Stomach smooth muscle (tissue), 2 donors: ENCODE measurements around the gene CERS6.

ENCODE experiments used
- H3K27ac ChIP-seq: one replicate; pipeline ENCODE4 v1.7.0; 2013; ENCODE audit warnings: mild to moderate bottlenecking, low read length, inconsistent platforms
- H3K27me3 ChIP-seq, 2 donors: one replicate each; pipeline ENCODE4 v1.7.0; 2013; ENCODE audit warnings: low read length in 2 of 2; ENCODE audit not compliant: insufficient read depth in 2 of 2, control insufficient read depth in 1 of 2
- H3K36me3 ChIP-seq, 2 donors: one replicate each; pipeline ENCODE4 v1.7.0; 2013; ENCODE audit warnings: low read length in 2 of 2; ENCODE audit not compliant: control insufficient read depth in 2 of 2, insufficient read depth in 2 of 2
- H3K4me1 ChIP-seq: one replicate; pipeline ENCODE4 v1.7.0; 2013; ENCODE audit warnings: low read length; ENCODE audit not compliant: control insufficient read depth, insufficient read depth
- H3K4me3 ChIP-seq, 2 donors: one replicate each; pipeline ENCODE4 v1.7.0; 2013; ENCODE audit warnings: low read length in 2 of 2
- H3K9ac ChIP-seq, 2 donors: one replicate each; pipeline ENCODE4 v1.7.0; 2013; ENCODE audit warnings: low read length in 2 of 2, mild to moderate bottlenecking in 1 of 2
- H3K9me3 ChIP-seq, 2 donors: one replicate each; pipeline ENCODE4 v1.7.0; 2013; ENCODE audit warnings: low read length in 2 of 2; ENCODE audit not compliant: control insufficient read depth in 2 of 2
- donor health status: healthy.
- donor health status: Pancreatic carcinoma.

The CERS6 gene

GRCh38 chr2:168716839-168717238, 260.8 kb downstream of the CERS6 start:
- Histone ChIP-seq H3K4me1 (no peaks in the 10 kb centered on the region), H3K4me3 (no peak overlapping the region), H3K27ac (no peak overlapping the region), H3K27me3 (no peaks in the 10 kb centered on the region), H3K36me3 (peaks cover 0 to 5% of the 10 kb centered on the region in 2 donors), H3K9ac (no peak overlapping the region), H3K9me3 (no peaks in the 10 kb centered on the region)

GRCh38 chr2:168717790-168718502, 261.9 kb downstream of the CERS6 start:
- H3K9ac ChIP-seq = no peak overlapping the region
- peaks cover 3 to 10% of the 10 kb centered on the region in 2 donors for H3K36me3 ChIP-seq
- no peaks in the 10 kb centered on the region for H3K9me3 ChIP-seq
- H3K4me1 ChIP-seq = no peaks in the 10 kb centered on the region
- no peak overlapping the region for H3K4me3 ChIP-seq
- no peaks in the 10 kb centered on the region for H3K27me3 ChIP-seq
- no peak overlapping the region for H3K27ac ChIP-seq

GRCh38 chr2:168718622-168719021, 262.6 kb downstream of the CERS6 start:
- H3K36me3 ChIP-seq = peaks cover 3 to 10% of the 10 kb centered on the region in 2 donors
- no peak overlapping the region for H3K9ac ChIP-seq
- H3K4me1 ChIP-seq = no peaks in the 10 kb centered on the region
- no peaks in the 10 kb centered on the region for H3K27me3 ChIP-seq
- H3K4me3 ChIP-seq = no peak overlapping the region
- H3K9me3 ChIP-seq = no peaks in the 10 kb centered on the region
- no peak overlapping the region for H3K27ac ChIP-seq

- Histone ChIP-seq H3K27me3 (no peaks in the 10 kb centered on the region), H3K9ac (no peak overlapping the region), H3K4me3 (no peak overlapping the region), H3K4me1 (no peaks in the 10 kb centered on the region), H3K36me3 (peaks cover 3 to 10% of the 10 kb centered on the region in 2 donors), H3K27ac (no peak overlapping the region), H3K9me3 (no peaks in the 10 kb centered on the region)
These were observed 263.4 kb downstream of the CERS6 start for GRCh38 chr2:168719446-168719845.

- Histone ChIP-seq H3K9me3 (no peaks in the 10 kb centered on the region), H3K27me3 (no peaks in the 10 kb centered on the region), H3K9ac (no peak overlapping the region), H3K36me3 (peaks cover 3 to 10% of the 10 kb centered on the region in 2 donors), H3K27ac (no peak overlapping the region), H3K4me3 (no peak overlapping the region), H3K4me1 (no peaks in the 10 kb centered on the region)
These were observed 266.5 kb downstream of the CERS6 start for GRCh38 chr2:168722592-168722991.

GRCh38 chr2:168723275-168723899, 267.3 kb downstream of the CERS6 start:
- Histone ChIP-seq H3K4me1 (no peaks in the 10 kb centered on the region), H3K27me3 (no peaks in the 10 kb centered on the region), H3K9me3 (no peaks in the 10 kb centered on the region), H3K9ac (no peak overlapping the region), H3K27ac (no peak overlapping the region), H3K4me3 (no peak overlapping the region), H3K36me3 (peaks cover 3 to 10% of the 10 kb centered on the region in 2 donors)

- no peak overlapping the region for H3K9ac ChIP-seq
- H3K9me3 ChIP-seq = no peaks in the 10 kb centered on the region
- H3K36me3 ChIP-seq = peaks cover 3 to 5% of the 10 kb centered on the region in 2 donors
- H3K27me3 ChIP-seq = no peaks in the 10 kb centered on the region
- H3K27ac ChIP-seq = no peak overlapping the region
- no peak overlapping the region for H3K4me3 ChIP-seq
- H3K4me1 ChIP-seq = no peaks in the 10 kb centered on the region
These were observed 270.3 kb downstream of the CERS6 start for GRCh38 chr2:168726375-168726774.

GRCh38 chr2:168727904-168728470, 271.9 kb downstream of the CERS6 start:
- no peaks in the 10 kb centered on the region for H3K36me3 ChIP-seq

GRCh38 chr2:168729455-168729854, 273.4 kb downstream of the CERS6 start:
- no peaks in the 10 kb centered on the region for H3K27me3 ChIP-seq
- no peaks in the 10 kb centered on the region for H3K4me1 ChIP-seq
- no peaks in the 10 kb centered on the region for H3K9me3 ChIP-seq
- no peak overlapping the region for H3K9ac ChIP-seq
- no peak overlapping the region for H3K27ac ChIP-seq
- H3K36me3 ChIP-seq = no peaks in the 10 kb centered on the region
- H3K4me3 ChIP-seq = no peak overlapping the region

More at GRCh38 chr2:168727904-168728470, 271.9 kb downstream of the CERS6 start:
- Histone ChIP-seq H3K9me3 (no peaks in the 10 kb centered on the region), H3K27ac (no peak overlapping the region), H3K4me1 (no peaks in the 10 kb centered on the region), H3K27me3 (no peaks in the 10 kb centered on the region), H3K4me3 (no peak overlapping the region), H3K9ac (no peak overlapping the region)

GRCh38 chr2:168730344-168730743, 274.3 kb downstream of the CERS6 start:
- no peaks in the 10 kb centered on the region for H3K4me1 ChIP-seq
- no peaks in the 10 kb centered on the region for H3K36me3 ChIP-seq
- H3K9ac ChIP-seq = no peak overlapping the region
- no peaks in the 10 kb centered on the region for H3K9me3 ChIP-seq
- H3K27ac ChIP-seq = no peak overlapping the region
- no peak overlapping the region for H3K4me3 ChIP-seq
- H3K27me3 ChIP-seq = no peaks in the 10 kb centered on the region

GRCh38 chr2:168731002-168731401, 274.9 kb downstream of the CERS6 start:
- H3K27ac ChIP-seq = no peak overlapping the region
- no peaks in the 10 kb centered on the region for H3K9me3 ChIP-seq
- H3K9ac ChIP-seq = no peak overlapping the region
- no peak overlapping the region for H3K4me3 ChIP-seq
- no peaks in the 10 kb centered on the region for H3K27me3 ChIP-seq
- no peaks in the 10 kb centered on the region for H3K36me3 ChIP-seq
- H3K4me1 ChIP-seq = no peaks in the 10 kb centered on the region
